Measurements from ENCODE around the gene PEMT.

The PEMT gene

DNA sequence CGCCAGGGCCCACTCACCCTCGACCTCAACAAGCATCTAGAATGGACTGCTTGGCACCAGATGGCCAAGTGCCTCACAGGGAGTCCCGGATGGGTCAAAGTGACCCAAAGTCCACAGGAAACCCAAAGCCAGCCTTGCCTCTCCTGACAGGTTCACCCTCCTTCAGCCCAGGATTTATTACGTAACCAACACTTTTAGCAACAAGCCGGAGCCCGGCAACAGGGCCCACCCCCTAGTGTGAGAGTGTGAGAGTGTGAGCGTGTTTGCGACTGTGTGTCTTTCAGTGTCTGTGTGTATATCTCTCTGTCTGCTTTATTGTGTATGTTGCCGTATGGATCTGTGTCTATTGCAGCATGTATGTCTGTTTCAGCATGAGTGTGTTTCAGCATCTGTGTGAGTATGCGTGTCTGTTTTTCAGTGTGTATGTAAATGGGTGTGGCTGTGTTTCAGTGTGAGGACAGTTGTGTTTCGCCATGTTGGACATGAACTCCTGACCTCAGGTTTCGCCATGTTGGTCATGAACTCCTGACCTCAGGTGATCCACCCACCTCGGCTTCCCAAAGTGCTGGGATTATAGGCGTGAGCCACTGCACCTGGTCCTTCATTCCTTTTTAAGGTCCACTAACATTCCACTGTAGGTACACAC lies 13.7 kb upstream of the PEMT start:
- no peak for DNase-seq

DNA sequence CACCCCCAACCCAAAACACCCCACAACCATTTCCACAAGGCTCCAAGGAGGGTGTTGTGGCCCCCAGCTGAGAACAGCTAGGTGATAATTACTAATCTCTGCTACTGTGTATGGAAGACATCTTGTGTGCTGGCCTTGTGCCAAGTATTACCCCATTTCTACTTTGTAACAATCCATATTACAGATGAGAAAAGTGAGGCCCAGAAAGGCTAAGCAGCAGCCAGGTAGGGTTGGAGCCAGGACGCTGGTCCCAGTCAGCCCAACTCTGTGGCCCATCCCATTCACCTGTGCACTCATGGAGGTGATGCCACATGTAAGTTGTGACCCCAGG lies 12.4 kb upstream of the PEMT start:
- no peak for DNase-seq

DNA sequence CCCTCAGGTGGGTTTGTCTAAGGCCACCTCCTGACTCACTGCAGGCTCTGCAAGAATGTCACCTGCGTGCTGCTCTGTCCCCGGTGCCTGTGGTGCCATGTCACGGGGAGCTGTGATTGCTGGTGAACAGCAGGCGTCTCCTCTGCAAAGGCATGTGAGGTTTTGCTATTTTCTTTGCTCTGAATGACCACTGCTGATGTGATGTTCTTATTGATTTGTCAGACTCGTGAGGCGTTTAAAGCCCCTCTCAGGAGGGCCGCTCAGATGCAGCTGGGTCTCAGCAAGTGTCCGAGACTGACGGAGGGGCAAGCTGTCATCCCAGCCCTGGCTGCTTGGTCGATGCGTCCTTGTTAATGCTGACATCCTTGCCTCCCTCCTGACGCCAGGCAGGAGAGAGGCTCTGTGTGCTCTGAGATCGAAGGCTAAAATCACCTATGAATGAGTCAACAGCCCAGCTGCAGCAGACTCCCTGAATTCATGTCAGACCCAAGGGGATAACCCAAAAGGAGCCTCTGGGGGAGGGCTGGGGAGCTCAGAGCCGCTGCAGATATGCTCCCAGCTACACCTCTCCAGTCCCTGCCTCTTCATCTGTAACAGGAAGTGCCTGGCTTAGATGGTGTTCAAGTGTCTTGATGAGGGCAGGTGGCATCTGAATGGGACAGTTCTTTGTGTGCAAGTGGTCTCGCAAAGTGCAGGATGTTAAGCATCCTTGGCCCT lies 11.8 kb upstream of the PEMT start:
- no peak for DNase-seq

DNA sequence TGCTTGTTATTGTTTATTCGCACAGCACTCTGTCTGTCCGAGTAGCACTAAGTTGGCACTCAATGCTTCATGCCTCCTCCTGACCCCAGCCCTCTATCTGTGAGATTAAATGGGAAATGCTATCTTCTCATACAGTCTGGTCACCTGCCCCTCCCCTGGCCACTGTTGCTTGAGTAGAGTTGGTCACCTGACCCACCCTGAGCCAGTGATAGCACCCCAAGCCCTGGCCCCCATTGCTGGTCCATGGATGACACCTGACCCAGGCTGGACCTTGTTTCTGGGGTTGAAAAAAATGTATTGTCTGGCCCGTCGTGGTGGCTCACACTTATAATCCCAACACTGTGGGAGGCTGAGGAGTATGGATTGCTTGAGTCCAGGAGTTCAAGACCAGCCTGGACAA lies 8.5 kb upstream of the PEMT start:
- no peak for DNase-seq

DNA sequence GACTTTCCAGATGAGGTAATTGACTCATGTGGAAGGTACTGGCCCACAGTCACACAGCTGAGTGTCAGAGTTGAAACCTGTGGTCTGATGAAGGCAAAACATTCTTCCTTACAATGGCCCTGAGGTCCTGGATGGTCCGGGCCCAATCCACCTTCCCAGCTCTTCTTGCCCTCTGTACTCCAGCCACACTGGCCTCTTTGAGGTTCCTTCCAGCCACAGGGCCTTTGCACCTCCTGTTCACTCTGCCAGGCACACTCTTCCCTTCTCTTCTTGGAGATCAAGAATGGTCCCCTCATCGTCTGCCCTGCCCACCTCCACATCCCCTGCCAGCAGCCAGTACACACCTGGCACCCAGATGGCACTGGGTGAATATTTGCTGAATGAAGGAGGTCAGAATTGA lies 6.5 kb upstream of the PEMT start:
- no peak for DNase-seq

DNA sequence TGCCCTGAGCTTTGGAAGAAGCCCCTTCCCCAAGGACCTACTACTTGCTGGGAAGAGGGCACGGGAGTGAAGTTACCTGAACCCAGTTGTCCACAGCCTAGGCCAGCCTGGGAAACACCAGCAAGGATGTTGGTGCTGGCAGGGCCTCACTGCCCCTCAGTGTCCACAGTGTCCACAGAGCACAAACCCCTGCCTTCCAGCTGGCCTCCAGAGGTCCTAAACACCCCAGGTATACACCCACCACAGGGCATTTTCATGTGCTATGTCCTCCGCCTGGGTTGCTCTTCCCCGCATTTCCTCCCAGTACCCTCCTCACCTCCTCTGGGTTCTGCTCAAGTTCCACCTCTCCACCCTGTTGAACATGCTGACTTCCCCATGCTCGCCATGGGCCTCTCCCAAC lies 4.2 kb upstream of the PEMT start:
- no peak for DNase-seq

DNA sequence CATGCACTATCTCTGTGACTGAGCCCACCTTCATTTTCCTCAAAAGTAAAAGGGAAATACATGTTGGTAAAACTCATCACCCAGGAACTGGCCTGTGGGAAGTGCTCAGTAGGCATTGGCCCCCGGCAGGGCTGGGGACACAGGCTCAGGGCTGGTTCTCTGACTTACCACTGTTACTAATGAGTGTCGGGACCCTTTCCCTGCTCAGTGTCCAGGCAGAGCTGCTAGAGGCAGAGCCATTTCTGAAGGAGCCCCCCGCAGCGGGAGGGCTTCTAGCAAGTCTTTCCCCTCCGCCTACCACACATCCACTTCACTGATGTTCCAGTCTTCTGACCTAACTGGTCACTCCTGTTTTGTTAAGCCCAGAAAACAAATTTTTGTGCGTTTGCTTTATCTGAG lies 1.7 kb upstream of the PEMT start:
- no peak for DNase-seq

DNA sequence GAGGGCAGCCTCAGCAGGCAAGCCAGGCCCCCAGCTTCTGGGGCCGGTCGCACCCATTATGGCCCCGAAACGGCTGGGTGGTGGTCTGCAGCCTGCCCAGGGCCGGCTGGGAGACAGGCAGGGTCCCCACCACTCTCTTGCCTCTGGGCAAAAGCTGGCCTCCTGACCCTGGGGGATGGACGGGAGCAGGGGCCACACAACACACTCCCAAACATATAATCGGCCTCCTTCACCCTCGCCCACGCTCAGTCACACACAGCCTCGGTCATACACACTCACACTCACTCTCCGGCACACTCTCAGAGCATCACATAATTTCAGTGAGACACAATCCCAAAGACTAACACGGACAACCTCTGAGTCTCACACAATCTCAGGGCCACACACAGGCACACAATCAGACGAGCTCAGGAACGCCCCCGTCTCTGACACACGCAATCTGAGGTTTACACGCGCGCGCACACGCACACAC lies 589 bp downstream of the PEMT start:
- no peak for DNase-seq

DNA sequence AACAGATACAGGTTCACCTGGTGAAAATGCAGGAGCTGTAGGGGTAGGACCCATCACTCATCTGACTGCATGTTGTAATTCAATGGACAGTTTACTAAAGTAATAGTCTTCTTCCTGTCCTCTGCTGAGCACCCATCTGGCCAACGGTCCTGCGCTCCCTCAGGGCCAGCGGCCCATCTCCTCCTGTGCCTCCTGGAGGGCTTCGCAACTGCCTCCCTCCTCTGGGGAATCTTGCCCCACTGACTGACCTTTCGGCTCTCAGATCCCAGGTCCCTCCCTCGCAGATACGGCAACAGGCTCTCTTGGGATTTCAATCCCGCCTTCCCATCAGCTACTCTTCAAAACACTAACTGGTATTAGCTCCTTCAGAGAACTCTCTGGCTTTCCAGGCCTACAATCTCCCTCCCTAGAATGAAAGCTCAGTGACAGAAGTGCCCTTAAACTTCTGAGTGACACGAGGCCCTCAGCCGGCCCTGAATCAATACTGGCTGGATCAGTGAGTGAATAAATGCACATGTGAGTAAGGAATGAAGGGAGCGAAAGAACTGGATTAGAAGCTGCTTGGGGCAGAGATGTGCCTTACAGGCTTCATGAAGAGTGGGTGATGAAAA lies 1.3 kb downstream of the PEMT start:
- DNase-seq, result no peak

DNA sequence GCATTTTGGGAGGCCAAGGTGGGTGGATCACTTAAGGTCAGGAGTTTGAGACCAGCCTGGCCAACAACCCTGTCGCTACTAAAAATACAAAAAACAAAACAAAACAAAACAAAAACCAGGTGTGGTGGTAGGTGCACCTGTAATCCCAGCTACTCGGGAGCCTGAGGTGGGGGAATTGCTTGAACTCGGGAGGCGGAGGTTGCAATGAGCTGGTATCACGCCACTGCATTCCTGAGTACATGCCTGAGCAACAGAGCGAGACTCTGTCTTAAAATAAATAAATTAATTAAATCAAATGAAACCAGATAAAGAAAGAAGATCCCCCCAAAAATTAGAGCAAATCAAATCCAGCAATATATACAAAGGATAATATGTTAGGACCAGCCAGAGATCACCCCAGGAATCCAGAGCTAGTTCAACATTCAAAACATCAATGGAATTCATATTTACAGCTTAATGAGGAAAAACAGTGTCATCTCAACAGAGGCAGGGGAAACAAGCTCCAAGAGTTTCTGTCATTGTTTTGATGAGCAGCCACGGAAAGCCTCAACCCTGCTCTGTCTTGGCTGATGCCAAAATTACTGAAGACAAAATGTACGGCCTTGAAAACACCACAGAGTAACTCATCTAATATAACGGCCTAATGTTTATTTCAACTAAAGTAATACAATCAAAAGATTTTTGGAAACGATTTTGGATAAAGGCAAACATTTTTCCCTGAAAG lies 3.7 kb downstream of the PEMT start:
- no peak for DNase-seq

DNA sequence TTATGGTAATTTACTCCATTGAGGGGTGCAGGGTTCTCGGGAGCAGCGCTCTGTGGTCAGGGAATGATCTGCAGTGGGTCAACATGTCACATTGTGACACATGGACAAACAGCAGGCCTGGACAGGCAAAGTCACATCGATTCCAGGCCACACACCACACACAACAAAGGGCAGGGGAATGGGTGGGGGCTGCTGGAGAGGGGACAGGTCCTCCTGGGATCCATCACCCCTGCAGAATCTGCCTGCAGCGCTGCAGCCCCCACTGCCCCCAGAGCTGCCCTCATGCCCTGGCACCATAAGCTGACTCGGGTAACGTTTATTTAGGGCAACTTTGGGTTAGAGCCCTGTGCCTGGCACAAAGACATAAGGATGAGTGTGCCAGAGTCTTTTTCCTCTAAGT lies 9.1 kb downstream of the PEMT start:
- no peak for DNase-seq

DNA sequence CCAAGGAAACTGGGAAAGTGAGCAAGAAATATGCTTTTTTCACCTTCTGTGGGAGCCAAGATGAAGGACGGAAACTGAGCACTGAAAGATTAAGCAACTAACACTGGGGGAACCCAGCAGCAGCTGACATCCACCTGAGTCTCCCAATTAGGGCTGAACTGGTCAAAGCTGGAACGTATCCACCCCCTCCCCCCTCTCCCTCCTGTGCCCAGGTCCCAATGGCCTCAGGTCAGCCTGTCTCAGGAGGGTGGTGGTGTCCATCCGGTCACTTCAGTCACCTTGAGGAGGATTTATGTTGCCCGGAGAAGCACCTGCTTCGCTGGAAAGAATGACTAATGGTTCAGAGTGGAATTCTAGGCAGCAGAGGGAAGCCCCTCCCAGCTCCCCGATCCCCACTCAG lies 10.0 kb downstream of the PEMT start:
- no peak for DNase-seq

DNA sequence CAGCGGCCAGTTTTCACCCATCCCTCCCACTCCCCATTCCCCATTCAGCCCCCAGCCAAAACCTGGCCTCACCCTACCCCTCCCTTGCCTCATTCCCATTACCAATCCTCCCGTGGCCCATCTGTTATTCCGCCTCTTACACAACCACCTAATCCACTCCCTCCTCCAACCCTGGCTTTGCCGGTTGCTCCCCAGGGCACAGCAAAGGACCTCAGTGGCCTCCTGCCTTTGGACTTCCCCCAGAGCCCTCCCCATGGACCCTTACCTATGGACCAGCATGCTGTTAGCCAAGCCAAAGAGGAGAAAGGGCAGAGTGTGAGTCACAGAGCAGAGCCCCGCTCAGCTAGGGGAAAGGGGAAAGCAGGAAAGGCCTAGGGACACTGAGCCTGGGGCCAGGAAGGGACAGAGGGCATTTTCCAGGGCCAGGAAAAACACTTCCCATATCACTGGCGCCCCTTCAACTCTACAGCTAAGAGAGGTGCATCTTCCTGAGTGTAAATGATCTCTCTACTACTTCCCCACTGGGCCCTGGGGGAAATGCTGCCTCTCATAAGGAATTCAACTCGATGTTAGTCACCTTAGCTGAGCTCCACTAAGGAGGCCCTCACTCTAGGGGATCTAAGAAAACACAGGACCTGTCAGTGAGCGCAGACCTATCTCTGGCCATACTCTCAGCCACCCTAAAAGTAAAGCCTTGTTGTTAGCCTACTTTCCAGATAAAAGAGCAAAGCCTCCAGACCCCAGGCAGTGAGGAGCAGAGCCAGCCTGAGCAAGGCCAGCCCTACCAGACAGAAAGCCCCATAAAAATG lies 10.6 kb downstream of the PEMT start:
- DNase-seq, result no peak

DNA sequence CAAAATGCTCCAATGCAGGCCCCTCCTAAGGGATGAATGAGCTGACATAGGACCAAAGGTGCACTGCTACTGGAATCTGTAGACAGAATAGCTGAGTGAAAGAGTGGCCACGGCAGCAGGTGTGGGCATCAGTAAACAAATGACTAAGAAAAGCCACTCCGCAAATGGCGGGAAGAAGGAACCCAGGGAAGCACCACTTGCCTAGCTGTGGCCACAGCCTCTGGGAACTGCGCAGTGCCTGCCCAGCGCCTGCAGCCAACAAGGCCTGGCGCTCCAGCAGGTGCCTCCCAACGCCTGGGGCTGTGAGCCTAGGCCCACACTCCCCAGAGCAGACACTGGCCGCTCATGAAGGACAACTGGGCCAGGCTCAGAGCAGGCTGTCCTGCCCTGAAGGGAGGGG lies 11.8 kb downstream of the PEMT start:
- DNase-seq, result no peak

DNA sequence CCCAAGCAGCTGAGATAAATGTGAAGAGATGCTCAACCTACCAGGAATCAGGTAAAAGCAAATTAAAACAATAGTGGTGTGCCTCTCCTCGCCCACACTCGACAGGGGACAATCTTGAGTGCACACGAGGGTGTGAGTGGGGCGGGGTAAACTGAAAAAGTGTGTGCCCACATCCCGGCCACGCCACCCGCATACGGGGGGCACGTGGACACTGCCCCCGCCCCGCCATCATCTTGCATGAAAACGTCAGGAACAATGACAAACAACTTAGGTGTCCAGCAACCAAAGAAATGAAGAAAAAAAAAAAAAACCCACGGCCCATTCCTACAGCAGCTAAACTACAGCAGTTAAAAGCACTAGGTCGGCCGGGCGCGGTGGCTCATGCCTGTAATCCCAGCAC lies 14.1 kb downstream of the PEMT start:
- no peak for DNase-seq

DNA sequence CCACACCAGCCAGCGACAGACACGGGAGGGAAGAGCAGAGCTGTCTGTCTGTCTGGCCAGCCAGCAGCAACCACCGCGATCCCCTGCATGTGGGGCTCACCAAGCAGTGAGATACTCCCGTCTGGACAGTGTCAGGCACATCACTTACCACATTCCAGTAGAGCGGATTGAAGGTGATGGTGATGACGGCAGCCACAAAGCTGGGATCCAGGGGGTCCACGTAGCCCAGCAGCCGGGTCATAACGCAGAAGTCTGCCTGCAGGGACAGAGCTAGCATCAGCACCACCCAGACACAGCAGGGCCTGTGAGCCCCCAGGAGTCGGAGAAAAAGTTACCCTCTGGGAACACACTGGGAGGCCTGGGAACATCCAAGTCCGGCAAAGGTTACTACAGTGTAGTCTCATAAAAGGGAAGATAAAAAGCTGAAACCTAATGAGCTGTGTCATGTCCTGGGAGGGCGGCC lies 14.7 kb downstream of the PEMT start:
- no peak for DNase-seq

DNA sequence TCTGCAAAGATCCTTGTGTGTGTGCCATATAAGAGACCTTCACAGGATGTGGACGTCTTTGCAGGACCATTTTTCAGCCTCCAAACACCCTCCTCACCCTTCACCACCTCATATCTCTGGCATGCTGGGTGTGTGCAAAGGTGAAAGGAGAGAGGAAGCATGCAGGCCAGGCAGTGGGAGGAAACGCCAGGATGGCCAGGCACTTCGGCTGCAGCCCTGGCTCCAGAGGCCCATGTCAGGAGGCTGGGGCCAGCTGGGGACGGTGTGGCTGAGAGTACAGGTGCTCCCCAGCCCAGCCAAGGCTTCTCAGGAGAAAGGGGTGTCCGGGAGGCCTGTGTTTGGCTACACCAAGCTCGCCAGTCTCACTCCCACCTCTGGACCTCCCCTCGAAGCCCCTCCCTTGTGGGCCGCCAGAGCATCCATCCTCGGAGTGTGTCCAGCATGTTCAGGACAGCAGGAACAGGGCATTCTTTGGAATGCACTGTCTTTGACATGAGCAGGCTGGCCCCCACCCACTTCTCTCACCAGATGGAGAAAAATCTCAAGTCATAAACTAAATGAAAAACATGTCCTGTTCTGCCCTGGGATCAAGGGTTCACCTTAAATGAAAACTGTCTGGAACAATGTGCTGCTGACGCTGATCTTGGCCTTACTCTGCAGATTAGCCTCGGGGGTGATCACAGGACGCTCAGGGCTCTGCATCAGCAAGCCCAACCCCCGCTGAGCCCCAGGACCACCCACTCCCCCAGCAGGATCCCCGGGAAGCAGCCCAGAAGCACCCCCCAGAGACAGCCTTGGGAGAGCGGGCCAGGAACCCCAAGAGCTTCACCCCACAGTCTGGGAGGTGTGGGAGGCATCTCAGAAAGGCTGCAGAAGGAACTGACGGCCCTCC lies 15.9 kb downstream of the PEMT start:
- no peak for DNase-seq

DNA sequence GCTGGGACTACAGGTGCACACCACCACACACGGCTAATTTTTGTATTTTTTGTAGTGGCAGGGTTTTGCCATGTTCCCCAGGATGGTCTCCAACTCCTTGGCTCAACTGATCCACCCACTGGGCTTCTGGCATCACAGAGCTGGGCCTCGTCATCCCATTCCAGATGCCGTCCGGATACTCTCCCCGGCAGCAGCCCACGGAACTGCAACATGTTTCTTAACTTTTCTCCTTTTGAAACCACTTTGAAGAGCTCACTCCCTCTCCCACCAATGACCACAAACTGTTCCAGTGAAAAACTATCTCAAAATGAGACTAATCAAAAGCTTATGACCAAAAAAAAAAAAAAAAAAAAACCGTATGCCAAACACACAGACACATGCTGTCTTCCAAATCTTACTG lies 17.6 kb downstream of the PEMT start:
- no peak for DNase-seq

DNA sequence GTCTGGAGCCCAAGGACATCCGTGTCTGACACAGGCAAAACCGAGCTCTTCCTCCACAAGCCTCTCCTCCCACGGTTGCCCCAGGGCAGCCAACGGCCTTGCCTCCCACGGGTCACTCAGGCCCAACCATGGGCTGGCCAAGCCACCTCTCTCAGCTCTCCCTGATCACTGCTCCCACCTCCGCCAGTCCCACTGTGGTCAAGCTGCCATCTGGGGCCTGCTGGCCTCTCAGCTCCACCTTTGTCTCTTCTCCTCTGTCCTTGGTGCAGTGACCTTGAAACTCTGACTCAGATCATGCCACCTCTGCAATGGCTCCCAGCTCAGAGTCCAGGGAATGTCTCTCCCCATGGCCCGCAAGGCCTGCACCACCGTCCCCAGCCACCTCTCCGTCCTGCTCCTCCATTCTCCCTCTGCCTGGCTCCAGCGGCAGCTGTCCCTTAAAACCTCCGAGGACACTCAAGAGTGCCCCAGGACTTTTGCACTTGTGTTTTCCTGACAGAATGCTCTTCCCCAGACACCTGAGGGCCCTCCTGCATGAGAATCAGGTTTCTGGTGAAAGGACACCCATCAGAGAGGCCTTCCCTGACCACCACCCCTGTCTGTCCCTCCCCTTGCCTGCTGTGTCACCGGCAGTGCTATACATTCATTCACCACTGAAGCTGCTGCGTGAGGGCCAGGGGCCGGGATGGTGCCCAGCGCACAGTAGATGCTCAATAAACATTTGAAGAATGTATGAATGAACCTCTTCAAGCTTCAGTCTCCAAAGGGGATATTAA lies 19.3 kb downstream of the PEMT start:
- no peak for DNase-seq

DNA sequence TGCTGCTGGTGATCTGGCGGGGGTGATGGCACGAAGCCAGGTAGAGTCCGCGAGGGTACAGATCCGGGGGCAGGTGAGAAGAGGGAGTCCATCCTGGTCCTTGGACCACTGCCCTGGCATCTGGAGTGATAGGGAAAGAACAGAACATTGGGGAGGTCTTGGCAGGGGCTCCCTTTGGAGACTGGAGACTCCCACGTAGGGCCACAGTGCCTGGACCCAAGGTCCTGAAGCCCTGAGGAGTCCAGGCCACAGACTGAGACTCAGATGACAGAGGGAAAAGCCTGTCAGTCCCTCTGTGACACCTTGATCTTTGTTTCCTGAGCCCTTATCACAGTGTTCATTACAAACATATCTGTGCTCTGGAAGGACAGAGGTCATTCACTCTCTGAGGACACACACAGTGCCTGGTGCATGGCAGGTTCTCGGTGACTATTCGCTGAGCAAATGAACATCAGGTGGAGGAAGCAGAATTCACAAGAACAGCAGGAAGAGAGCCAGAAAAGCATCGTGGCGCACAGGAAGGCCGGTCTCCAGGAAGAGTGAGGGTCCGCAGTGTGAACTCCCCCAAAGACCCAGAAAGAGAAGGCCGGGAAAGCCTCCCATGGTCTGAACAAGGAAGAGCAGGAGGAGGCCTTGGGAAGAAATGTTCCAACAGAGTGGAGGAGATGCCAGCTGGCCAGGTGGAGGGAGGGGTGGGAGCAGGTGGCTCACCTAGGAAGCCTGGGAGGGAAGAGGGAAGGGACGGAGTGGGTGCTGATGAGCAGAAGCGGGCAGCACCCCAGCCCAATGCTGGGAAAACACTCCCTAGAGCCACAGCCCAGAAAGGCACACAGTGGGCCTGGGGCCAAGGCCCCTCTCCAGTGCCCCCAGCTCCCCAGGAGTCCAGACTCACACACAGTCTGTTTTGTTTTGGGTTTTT lies 20.5 kb downstream of the PEMT start:
- DNase-seq, result no peak
